ENCODE data around the gene CDH13. TPM values are rescaled to one million over a fixed set of nuclear protein-coding genes. Genes with fewer than 3 reads are reported as not detected.

Gene CDH13
- total and polyA plus RNA-seq, 2 experiments from 2014 or later = 1.2 to 1.5 TPM

GRCh38 chr16:82649766-82650165, 23.0 kb downstream of the CDH13 start:
- DNase-seq (ENCODE audit: low spot score) = no peak
- WGBS (ENCODE audit: low lambda C conversion rate, missing lambda C conversion rate) = 85% methylated on average over 3 of the region's 3 CpGs
- H2AFZ ChIP-seq = no peak overlapping the region
- no peaks in the 10 kb centered on the region for H3K79me2 ChIP-seq
- H3K9me2 ChIP-seq (replicated peaks; ENCODE audit: insufficient read depth) = no peaks in the 10 kb centered on the region
- peaks cover 7% of the 10 kb centered on the region for H3K4me1 ChIP-seq (ENCODE audit: insufficient read depth)
- H3K36me3 ChIP-seq (replicated peaks; ENCODE audit: insufficient read depth, low read depth) = no peaks in the 10 kb centered on the region
- H3K27ac ChIP-seq = no peak overlapping the region
- no peaks in the 10 kb centered on the region for H3K27me3 ChIP-seq
- H4K20me1 ChIP-seq (ENCODE audit: insufficient read depth, poor library complexity, severe bottlenecking) = no peaks in the 10 kb centered on the region
- TF ChIP-seq EZH2 (IDR thresholded peaks at IDR 0.05; ENCODE audit: borderline replicate concordance) = no peak
- TF ChIP-seq CTCF (IDR thresholded peaks at IDR 0.05; ENCODE audit: poor library complexity) = no peak
- TF ChIP-seq EZH2phosphoT487 (IDR thresholded peaks at IDR 0.05; ENCODE audit: low read depth, severe bottlenecking, unreplicated experiment) = no peak
- H3K4me3 ChIP-seq = no peak overlapping the region
- no peaks in the 10 kb centered on the region for H3K9me3 ChIP-seq (ENCODE audit: low read depth)
- no peak overlapping the region for H3K4me2 ChIP-seq

GRCh38 chr16:82650804-82651203, 24.0 kb downstream of the CDH13 start:
- no peak overlapping the region for H3K4me3 ChIP-seq
- 19% methylated on average over 2 of the region's 2 CpGs for WGBS (ENCODE audit: low lambda C conversion rate, missing lambda C conversion rate)
- no peaks in the 10 kb centered on the region for H3K9me2 ChIP-seq (replicated peaks; ENCODE audit: insufficient read depth)
- no peaks in the 10 kb centered on the region for H3K36me3 ChIP-seq (replicated peaks; ENCODE audit: insufficient read depth, low read depth)
- no peaks in the 10 kb centered on the region for H3K27me3 ChIP-seq
- H4K20me1 ChIP-seq (ENCODE audit: insufficient read depth, poor library complexity, severe bottlenecking) = no peaks in the 10 kb centered on the region
- no peak overlapping the region for H3K27ac ChIP-seq
- H2AFZ ChIP-seq = no peak overlapping the region
- TF ChIP-seq EZH2phosphoT487 (IDR thresholded peaks at IDR 0.05; ENCODE audit: low read depth, severe bottlenecking, unreplicated experiment) (no peak), EZH2 (IDR thresholded peaks at IDR 0.05; ENCODE audit: borderline replicate concordance) (no peak), CTCF (IDR thresholded peaks at IDR 0.05; ENCODE audit: poor library complexity) (no peak)
- H3K4me1 ChIP-seq (ENCODE audit: insufficient read depth) = peaks cover 7% of the 10 kb centered on the region
- H3K9me3 ChIP-seq (ENCODE audit: low read depth) = no peaks in the 10 kb centered on the region
- no peak for DNase-seq (ENCODE audit: low spot score)
- H3K4me2 ChIP-seq = no peak overlapping the region
- H3K79me2 ChIP-seq = no peaks in the 10 kb centered on the region

GRCh38 chr16:82651921-82652601, 25.3 kb downstream of the CDH13 start:
- H3K27ac ChIP-seq = peak overlapping the region; percentile 59
- WGBS (ENCODE audit: low lambda C conversion rate, missing lambda C conversion rate) = 70% methylated on average over 7 of the region's 7 CpGs
- no peak overlapping the region for H3K4me2 ChIP-seq
- H3K9me2 ChIP-seq (replicated peaks; ENCODE audit: insufficient read depth) = no peaks in the 10 kb centered on the region
- no peaks in the 10 kb centered on the region for H3K36me3 ChIP-seq (replicated peaks; ENCODE audit: insufficient read depth, low read depth)
- no peaks in the 10 kb centered on the region for H3K9me3 ChIP-seq (ENCODE audit: low read depth)
- TF ChIP-seq EZH2 (IDR thresholded peaks at IDR 0.05; ENCODE audit: borderline replicate concordance) (no peak), EZH2phosphoT487 (IDR thresholded peaks at IDR 0.05; ENCODE audit: low read depth, severe bottlenecking, unreplicated experiment) (no peak), CTCF (IDR thresholded peaks at IDR 0.05; ENCODE audit: poor library complexity) (no peak)
- H3K27me3 ChIP-seq = no peaks in the 10 kb centered on the region
- peak; percentile 35 for DNase-seq (ENCODE audit: low spot score)
- H3K79me2 ChIP-seq = no peaks in the 10 kb centered on the region
- peaks cover 7% of the 10 kb centered on the region for H3K4me1 ChIP-seq (ENCODE audit: insufficient read depth)
- H4K20me1 ChIP-seq (ENCODE audit: insufficient read depth, poor library complexity, severe bottlenecking) = no peaks in the 10 kb centered on the region
- no peak overlapping the region for H3K4me3 ChIP-seq
- no peak overlapping the region for H2AFZ ChIP-seq

Data from hepatocyte (in vitro differentiated cells).